ENCODE results near the gene PECR.
A peak's percentile ranks its signal among the peaks of the same experiment; 100 is the strongest.

Gene PECR

GRCh38 chr2:216069028-216069427, 12.6 kb downstream of the PECR start:
- no peak for DNase-seq

- no peak for DNase-seq
Measured at GRCh38 chr2:216066230-216066629, 15.4 kb downstream of the PECR start.

GRCh38 chr2:216064665-216065064, 16.9 kb downstream of the PECR start:
- no peak for DNase-seq

- no peak for DNase-seq
Measured at GRCh38 chr2:216064014-216064630, 17.5 kb downstream of the PECR start.

GRCh38 chr2:216059233-216059834, 22.3 kb downstream of the PECR start:
- DNase-seq = no peak

GRCh38 chr2:216057688-216058193, 23.9 kb downstream of the PECR start:
- DNase-seq = no peak

- no peak for DNase-seq
Measured at GRCh38 chr2:216056739-216057138, 24.9 kb downstream of the PECR start.

GRCh38 chr2:216055680-216056079, 25.9 kb downstream of the PECR start:
- DNase-seq = no peak

- no peak for DNase-seq
Measured at GRCh38 chr2:216052420-216052819, 29.2 kb downstream of the PECR start.

- DNase-seq = no peak
Measured at GRCh38 chr2:216051350-216051749, 30.3 kb downstream of the PECR start.

GRCh38 chr2:216049452-216049851, 32.2 kb downstream of the PECR start:
- DNase-seq = no peak

GRCh38 chr2:216047397-216047796, 34.2 kb downstream of the PECR start:
- DNase-seq = no peak

GRCh38 chr2:216044883-216045486, 36.6 kb downstream of the PECR start:
- DNase-seq = no peak

- DNase-seq = no peak
Measured at GRCh38 chr2:216043949-216044348, 37.7 kb downstream of the PECR start.

GRCh38 chr2:216041438-216041837, 40.2 kb downstream of the PECR start:
- DNase-seq = no peak

- no peak for DNase-seq
Measured at GRCh38 chr2:216039918-216040317, 41.7 kb downstream of the PECR start.

- DNase-seq = peak; percentile 26
Measured at GRCh38 chr2:216034065-216034464, 47.5 kb downstream of the PECR start.

- no peak for DNase-seq
Measured at GRCh38 chr2:216033403-216033802, 48.2 kb downstream of the PECR start.

- no peak for DNase-seq
Measured at GRCh38 chr2:216031960-216032689, 49.5 kb downstream of the PECR start.

GRCh38 chr2:216030216-216030615, 51.4 kb downstream of the PECR start:
- no peak for DNase-seq

- DNase-seq = no peak
Measured at GRCh38 chr2:216029416-216030129, 52.0 kb downstream of the PECR start.

GRCh38 chr2:216024779-216025336, 56.8 kb downstream of the PECR start:
- no peak for DNase-seq

Measured in NCI-H2029 treated with DMSO at 0.1 percent for 48 hours (cell line).